ENCODE results near the gene TWNK. TPM values are rescaled to one million over a fixed set of nuclear protein-coding genes. Genes with fewer than 3 reads are reported as not detected.
A peak's percentile ranks its signal among the peaks of the same experiment; 100 is the strongest.

The TWNK gene
- total RNA-seq, 1 donor: 3.3 TPM

DNA sequence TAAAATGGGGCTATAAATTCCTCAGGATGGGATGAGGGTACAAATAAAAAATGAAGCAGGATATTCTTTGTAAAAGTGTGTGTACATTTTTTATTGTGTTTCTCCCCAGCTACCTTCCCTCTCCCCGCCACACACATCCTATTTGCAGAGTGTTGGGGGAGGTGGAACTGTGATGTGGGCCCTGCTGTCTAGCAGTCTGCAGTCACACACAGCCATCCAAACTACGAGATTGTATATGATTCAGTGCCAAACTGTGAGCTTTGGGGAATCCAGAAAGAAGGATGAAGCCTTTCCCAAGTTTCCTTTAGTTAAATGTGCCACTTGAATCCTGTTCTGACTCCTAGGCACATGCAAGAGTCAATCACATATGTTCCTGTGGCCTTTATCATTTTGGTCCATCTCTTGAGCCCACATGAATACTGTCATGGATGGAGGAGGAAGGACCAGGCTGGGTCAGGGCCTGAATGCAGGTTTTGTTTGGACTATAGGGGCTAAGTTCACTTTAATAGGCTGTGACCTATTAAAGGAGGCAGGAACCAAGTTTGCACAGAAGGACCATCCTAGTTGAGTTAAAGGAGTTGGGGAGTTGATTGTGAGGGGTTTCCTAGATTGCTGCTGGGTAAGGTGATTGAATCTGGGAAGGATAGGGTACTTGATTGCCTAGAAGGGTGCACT lies 19.1 kb upstream of the TWNK start:
- no peaks in the 10 kb centered on the region for H3K79me2 ChIP-seq (ENCODE audit: insufficient read depth, low read length)
- peak overlapping the region; percentile 93 for H3K4me2 ChIP-seq (ENCODE audit: insufficient read depth, low read length)
- H3K27ac ChIP-seq (ENCODE audit: low read depth, low read length): no peak overlapping the region
- no peaks in the 10 kb centered on the region for H3K9me3 ChIP-seq (ENCODE audit: low read depth, low read length)
- DNase-seq (ENCODE audit: insufficient read length, low spot score, missing footprints): no peak
- H3K4me1 ChIP-seq (ENCODE audit: insufficient read depth, low read length): peaks cover 6% of the 10 kb centered on the region
- TF ChIP-seq, protein P1, sequence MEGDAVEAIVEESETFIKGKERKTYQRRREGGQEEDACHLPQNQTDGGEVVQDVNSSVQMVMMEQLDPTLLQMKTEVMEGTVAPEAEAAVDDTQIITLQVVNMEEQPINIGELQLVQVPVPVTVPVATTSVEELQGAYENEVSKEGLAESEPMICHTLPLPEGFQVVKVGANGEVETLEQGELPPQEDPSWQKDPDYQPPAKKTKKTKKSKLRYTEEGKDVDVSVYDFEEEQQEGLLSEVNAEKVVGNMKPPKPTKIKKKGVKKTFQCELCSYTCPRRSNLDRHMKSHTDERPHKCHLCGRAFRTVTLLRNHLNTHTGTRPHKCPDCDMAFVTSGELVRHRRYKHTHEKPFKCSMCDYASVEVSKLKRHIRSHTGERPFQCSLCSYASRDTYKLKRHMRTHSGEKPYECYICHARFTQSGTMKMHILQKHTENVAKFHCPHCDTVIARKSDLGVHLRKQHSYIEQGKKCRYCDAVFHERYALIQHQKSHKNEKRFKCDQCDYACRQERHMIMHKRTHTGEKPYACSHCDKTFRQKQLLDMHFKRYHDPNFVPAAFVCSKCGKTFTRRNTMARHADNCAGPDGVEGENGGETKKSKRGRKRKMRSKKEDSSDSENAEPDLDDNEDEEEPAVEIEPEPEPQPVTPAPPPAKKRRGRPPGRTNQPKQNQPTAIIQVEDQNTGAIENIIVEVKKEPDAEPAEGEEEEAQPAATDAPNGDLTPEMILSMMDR (IDR thresholded peaks at IDR 0.05; ENCODE audit: extremely low read depth, low read depth, low read length): no peak
- peaks cover 3% of the 10 kb centered on the region for H3K27me3 ChIP-seq (ENCODE audit: insufficient read depth, low read length)
- no peak overlapping the region for H2AFZ ChIP-seq (ENCODE audit: low read length)
- H4K20me1 ChIP-seq (ENCODE audit: insufficient read depth, low read length): no peaks in the 10 kb centered on the region
- peaks cover 19% of the 10 kb centered on the region for H3K36me3 ChIP-seq (ENCODE audit: insufficient read depth, low read length)
- H3K4me3 ChIP-seq (ENCODE audit: insufficient read depth, low read length): no peak overlapping the region

DNA sequence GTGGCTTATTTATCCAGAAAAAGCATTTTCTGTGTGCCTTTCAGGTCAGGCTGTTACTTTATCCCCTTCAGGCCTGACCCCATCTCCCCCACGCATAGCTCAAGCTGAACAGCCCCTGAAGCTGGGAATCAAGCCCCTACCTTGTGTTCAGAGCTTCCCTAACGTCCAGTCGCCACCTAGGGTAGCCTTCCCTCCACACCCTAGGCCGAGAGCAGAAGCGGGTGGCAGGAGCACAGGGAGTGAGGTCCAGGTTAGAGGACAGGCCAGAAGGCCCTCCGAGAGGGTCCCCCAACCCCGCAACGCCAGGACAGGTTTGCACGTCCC lies 18.5 kb upstream of the TWNK start:
- peak overlapping the region; percentile 73 for H2AFZ ChIP-seq (ENCODE audit: low read length)

DNA sequence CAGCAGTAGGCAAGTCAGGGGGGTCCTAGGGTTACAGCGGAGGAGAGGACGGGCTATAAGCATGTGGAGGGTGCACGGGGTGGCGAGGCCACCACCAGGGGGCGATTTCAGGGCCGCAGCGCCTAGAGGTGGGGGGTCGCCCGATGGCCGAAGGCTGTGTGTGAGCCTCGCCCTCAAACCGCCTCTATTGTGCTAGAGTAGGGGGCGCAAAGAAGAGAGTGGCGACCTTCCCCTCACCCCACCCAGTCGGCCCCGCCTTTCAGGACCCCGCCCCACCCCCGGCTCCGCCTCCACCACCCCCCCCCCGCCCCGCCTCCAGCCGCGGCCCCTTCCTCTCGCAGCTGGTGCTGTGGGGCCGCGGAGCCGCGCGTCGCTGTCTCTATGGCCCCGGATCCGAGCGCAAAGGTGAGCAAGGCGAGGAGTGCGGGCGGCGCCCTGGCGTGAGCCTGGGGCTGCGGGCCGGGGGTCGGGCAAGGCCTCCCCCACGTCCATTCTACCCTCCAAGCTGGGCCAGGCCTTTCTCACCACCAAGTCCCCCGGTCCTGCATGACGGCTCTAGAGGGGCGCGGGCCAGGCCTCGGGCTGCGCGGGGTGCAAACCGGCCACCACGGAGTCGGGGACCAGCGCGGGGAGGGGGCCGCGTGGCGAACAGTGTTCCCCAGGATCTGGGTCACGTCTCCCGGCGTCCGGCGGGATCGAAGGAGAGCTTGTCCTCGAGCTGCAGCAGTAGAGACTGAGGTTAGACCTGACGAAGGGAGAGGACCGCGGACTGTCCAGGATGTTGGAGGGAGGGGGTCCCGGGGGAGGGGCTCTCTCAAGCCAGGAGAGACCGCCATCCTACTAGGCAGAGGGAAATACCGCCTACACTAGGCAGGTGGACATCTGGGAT lies 17.9 kb upstream of the TWNK start, which contains the start of gene SEMA4G:
Gene SEMA4G, plus strand, starts transcription at position 318 of the 889 bp plus-strand sequence. CDS start 3,409 bp downstream, outside the sequence.
- Histone ChIP-seq H3K4me2 (ENCODE audit: insufficient read depth, low read length) (peak within 1 kb of the TSS; percentile 93), H2AFZ (ENCODE audit: low read length) (peak within 1 kb of the TSS; percentile 73), H3K9me3 (ENCODE audit: low read depth, low read length) (no peaks in the 10 kb centered on the region), H4K20me1 (ENCODE audit: insufficient read depth, low read length) (no peaks in the 10 kb centered on the region), H3K27ac (ENCODE audit: low read depth, low read length) (no peak within 1 kb of the TSS), H3K79me2 (ENCODE audit: insufficient read depth, low read length) (no peaks in the 10 kb centered on the region), H3K36me3 (ENCODE audit: insufficient read depth, low read length) (peaks cover 15% of the 10 kb centered on the region), H3K4me3 (ENCODE audit: insufficient read depth, low read length) (peak within 1 kb of the TSS; percentile 69), H3K4me1 (ENCODE audit: insufficient read depth, low read length) (peaks cover 6% of the 10 kb centered on the region), H3K27me3 (ENCODE audit: insufficient read depth, low read length) (peaks cover 3% of the 10 kb centered on the region)
- DNase-seq (ENCODE audit: insufficient read length, low spot score, missing footprints): peak; percentile 94
- TF ChIP-seq, protein P1 (IDR thresholded peaks at IDR 0.05; ENCODE audit: extremely low read depth, low read depth, low read length): peak; percentile 70

More for the DNA sequence above, 18.5 kb upstream of the TWNK start:
- no peaks in the 10 kb centered on the region for H4K20me1 ChIP-seq (ENCODE audit: insufficient read depth, low read length)
- DNase-seq (ENCODE audit: insufficient read length, low spot score, missing footprints): no peak
- H3K4me3 ChIP-seq (ENCODE audit: insufficient read depth, low read length): peak overlapping the region; percentile 69
- H3K79me2 ChIP-seq (ENCODE audit: insufficient read depth, low read length): no peaks in the 10 kb centered on the region
- H3K27me3 ChIP-seq (ENCODE audit: insufficient read depth, low read length): peaks cover 3% of the 10 kb centered on the region
- peak overlapping the region; percentile 93 for H3K4me2 ChIP-seq (ENCODE audit: insufficient read depth, low read length)
- peaks cover 15% of the 10 kb centered on the region for H3K36me3 ChIP-seq (ENCODE audit: insufficient read depth, low read length)
- H3K27ac ChIP-seq (ENCODE audit: low read depth, low read length): no peak overlapping the region
- TF ChIP-seq, protein P1 (IDR thresholded peaks at IDR 0.05; ENCODE audit: extremely low read depth, low read depth, low read length): no peak
- peaks cover 6% of the 10 kb centered on the region for H3K4me1 ChIP-seq (ENCODE audit: insufficient read depth, low read length)
- no peaks in the 10 kb centered on the region for H3K9me3 ChIP-seq (ENCODE audit: low read depth, low read length)

Data from osteoblast (primary cell).